Lung (tissue), 12 donors: ENCODE measurements around the gene CAPG. TPM values are rescaled to one million over a fixed set of nuclear protein-coding genes. Genes with fewer than 3 reads are reported as not detected.
A peak's percentile ranks its signal among the peaks of the same experiment; 100 is the strongest.

ENCODE experiments used
- ATAC-seq: fragments of 200-7000 bp; cut with Tn5 transposase; one replicate; pipeline ENCODE4 v1.9.1; 2020; ENCODE audit warnings: moderate number of reproducible peaks; ENCODE audit not compliant: insufficient read depth, low FRiP score
- DNase-seq, 3 donors: peaks; one replicate each; pipeline ENCODE4 v3.0.0-alpha.2; 2013 to 2017
- H3K27ac ChIP-seq, 2 donors: one replicate each; pipeline ENCODE4 v1.5.1; 2013; ENCODE audit warnings: mild to moderate bottlenecking in 2 of 2, moderate library complexity in 2 of 2, control low read depth in 1 of 2, inconsistent platforms in 1 of 2, low read depth in 1 of 2, low read length in 1 of 2
- H3K27me3 ChIP-seq, 3 donors: one replicate each; pipeline ENCODE4 v1.5.1; 2013; ENCODE audit warnings: low read length in 2 of 3; ENCODE audit not compliant: control insufficient read depth in 3 of 3, insufficient read depth in 3 of 3
- H3K36me3 ChIP-seq, 4 donors: one replicate each; pipeline ENCODE4 v1.5.1; 2013; ENCODE audit warnings: low read length in 4 of 4, mild to moderate bottlenecking in 1 of 4, moderate library complexity in 1 of 4; ENCODE audit not compliant: control insufficient read depth in 4 of 4, insufficient read depth in 4 of 4
- H3K4me1 ChIP-seq, 5 donors: one replicate each; pipeline ENCODE4 v1.5.1; 2013; ENCODE audit warnings: low read length in 5 of 5, mild to moderate bottlenecking in 2 of 5, moderate library complexity in 1 of 5; ENCODE audit not compliant: control insufficient read depth in 5 of 5, insufficient read depth in 5 of 5
- H3K4me3 ChIP-seq: one replicate; pipeline ENCODE4 v1.5.1; 2013; ENCODE audit warnings: mild to moderate bottlenecking, control low read depth, moderate library complexity
- H3K9ac ChIP-seq, 2 donors: one replicate each; pipeline ENCODE4 v1.5.1; 2013; ENCODE audit warnings: low read length in 2 of 2, control low read depth in 1 of 2; ENCODE audit not compliant: insufficient read depth in 1 of 2
- H3K9me3 ChIP-seq, 4 donors: one replicate each; pipeline ENCODE4 v1.5.1; 2013; ENCODE audit warnings: low read length in 3 of 4, mild to moderate bottlenecking in 1 of 4, moderate library complexity in 1 of 4; ENCODE audit not compliant: control insufficient read depth in 4 of 4, insufficient read depth in 3 of 4
- WGBS, 2 donors: extraction: QIAGEN DNeasy Blood & Tissue Kit; methylation state at CpG; one replicate each; pipeline ENCODE4 v1.1.7; 2013; 5-methylcytosine and 5-hydroxymethylcytosine counted together
- polyA plus RNA-seq, 2 donors: library from polyadenylated mRNA; stranded (reverse); fragments of 200-250 nt; gene quantifications; one replicate each; pipeline ENCODE4 v1.2.1, GENCODE V29; 2013
- total RNA-seq, 2 donors: library from RNA; depleted of rRNA in 1 of 2; stranded (reverse); fragments of >200 nt in 1 of 2; gene quantifications; one replicate each; pipeline ENCODE4 v1.2.1, GENCODE V29; 2014 to 2021
- TF ChIP-seq, protein P1 (sequence below): IDR thresholded peaks from 2 replicates; pipeline ENCODE4 v1.5.1; 2012; ENCODE audit warnings: mild to moderate bottlenecking; ENCODE audit errors: control extremely low read depth, extremely low read depth
- donor health status: control.
- donor health status: control.
- donor health status: Bipolar disorder and iron deficiency.
- donor health status: healthy.
- donor health status: DM: yes; HTN: yes; CAD: no.

The CAPG gene
- total and polyA plus RNA-seq, 4 donors, result 53.2 to 415 (median 390) TPM

DNA sequence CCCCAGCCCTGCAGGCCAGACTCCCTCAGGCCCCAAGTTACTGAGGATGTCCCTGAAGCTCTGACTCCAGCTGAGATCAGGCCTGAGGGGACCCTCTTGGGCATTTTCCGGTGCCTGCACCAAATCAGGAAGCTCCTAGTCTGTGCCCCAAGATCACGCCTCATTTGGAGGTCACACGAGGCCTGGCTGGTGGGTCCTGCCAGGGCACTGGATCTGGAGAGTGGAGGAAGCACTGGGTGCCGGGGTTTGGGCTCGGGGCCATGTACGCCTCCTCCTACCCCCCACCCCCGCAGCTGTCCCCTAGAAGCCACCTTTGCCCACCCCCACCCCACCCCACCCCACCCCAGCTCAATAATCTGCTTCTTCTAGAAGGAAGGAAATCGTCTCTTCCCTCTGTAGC lies 24.5 kb upstream of the CAPG start:
- H3K4me1 ChIP-seq, result peaks cover 0 to 42% (median 25%) of the 10 kb centered on the region in 5 donors

DNA sequence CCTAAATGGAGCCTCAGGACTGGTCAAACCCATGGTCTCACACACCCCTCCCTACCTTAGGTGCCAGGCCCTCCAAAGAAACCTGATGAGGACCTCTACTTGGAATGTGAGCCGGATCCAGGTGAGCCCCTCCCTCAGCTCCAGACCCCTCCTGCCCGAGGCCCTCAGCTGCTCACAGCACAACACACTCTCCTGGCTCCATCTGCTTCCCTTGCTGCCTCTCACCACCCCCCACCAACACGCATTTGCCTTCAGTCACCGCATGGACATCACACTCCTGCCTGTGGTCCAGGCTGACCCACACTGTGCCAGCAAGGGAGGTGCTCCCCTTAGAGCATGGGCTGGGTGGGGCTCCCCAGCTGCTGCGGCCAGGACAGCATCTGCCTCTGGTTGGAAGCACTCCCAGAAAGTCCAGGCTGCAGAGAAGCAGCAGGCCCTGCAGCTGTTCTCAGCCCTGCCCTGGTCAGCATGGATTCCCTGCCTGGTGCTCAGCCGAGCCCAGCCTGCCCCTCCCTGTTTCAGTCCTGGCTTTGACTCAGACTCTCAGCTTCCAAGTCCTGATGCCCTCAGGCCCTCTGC lies 23.4 kb upstream of the CAPG start:
- DNase-seq, result peak; percentile 92 to 94 (median 92)
- H3K27me3 ChIP-seq, result no peaks in the 10 kb centered on the region
- H3K27ac ChIP-seq, result peak overlapping the region; percentile 15 to 68
- peaks cover 0 to 39% (median 23%) of the 10 kb centered on the region in 5 donors for H3K4me1 ChIP-seq
- TF ChIP-seq, protein P1, sequence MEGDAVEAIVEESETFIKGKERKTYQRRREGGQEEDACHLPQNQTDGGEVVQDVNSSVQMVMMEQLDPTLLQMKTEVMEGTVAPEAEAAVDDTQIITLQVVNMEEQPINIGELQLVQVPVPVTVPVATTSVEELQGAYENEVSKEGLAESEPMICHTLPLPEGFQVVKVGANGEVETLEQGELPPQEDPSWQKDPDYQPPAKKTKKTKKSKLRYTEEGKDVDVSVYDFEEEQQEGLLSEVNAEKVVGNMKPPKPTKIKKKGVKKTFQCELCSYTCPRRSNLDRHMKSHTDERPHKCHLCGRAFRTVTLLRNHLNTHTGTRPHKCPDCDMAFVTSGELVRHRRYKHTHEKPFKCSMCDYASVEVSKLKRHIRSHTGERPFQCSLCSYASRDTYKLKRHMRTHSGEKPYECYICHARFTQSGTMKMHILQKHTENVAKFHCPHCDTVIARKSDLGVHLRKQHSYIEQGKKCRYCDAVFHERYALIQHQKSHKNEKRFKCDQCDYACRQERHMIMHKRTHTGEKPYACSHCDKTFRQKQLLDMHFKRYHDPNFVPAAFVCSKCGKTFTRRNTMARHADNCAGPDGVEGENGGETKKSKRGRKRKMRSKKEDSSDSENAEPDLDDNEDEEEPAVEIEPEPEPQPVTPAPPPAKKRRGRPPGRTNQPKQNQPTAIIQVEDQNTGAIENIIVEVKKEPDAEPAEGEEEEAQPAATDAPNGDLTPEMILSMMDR, result no peak
- no peaks in the 10 kb centered on the region for H3K9me3 ChIP-seq
- WGBS, 2 donors, result 61 to 79% methylated on average over 6 of the region's 6 CpGs
- H3K4me3 ChIP-seq, result no peak overlapping the region
- no peak overlapping the region for H3K9ac ChIP-seq
- no peaks in the 10 kb centered on the region for H3K36me3 ChIP-seq
- ATAC-seq, result peak; percentile 9

More for the DNA sequence above, 24.5 kb upstream of the CAPG start:
- TF ChIP-seq, protein P1, result no peak
- H3K9me3 ChIP-seq, result no peaks in the 10 kb centered on the region
- peak overlapping the region; percentile 9 to 68 for H3K27ac ChIP-seq
- H3K36me3 ChIP-seq, result no peaks in the 10 kb centered on the region
- no peaks in the 10 kb centered on the region for H3K27me3 ChIP-seq
- H3K4me3 ChIP-seq, result no peak overlapping the region
- DNase-seq, result no peak
- H3K9ac ChIP-seq, result no peak overlapping the region
- WGBS, 2 donors, result 43 to 62% methylated on average over 8 of the region's 8 CpGs
- no peak for ATAC-seq

DNA sequence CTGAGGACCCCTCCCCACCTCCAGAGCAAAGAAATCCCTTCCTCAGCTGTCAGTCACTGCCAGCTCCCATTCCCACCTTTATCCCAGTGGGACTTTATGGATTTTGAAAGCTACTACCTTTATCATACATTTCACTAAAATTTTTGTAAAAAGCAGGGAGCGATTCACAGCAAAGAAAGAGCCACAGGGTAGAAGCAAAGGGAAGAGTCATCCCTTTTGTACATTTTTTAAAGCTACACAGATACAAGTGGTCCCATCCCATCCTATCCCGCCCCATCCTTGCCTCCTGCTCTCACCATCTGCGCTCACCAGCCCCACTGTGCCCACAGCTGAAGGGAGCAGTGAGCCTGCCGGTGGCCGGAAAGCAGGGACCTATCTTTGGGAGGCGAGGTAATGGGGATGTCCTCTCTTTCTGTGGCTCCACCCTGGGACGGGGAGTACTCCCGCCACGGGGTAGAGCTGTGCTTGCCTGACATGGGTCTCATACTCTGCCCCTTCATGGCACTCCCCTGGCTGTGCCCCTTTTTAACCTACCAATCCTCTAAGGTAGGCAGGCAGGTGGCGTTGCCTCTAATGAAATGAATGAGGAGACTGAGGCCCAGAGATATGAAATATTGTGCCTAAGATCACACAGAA lies 21.5 kb upstream of the CAPG start:
- Histone ChIP-seq H3K9ac (no peak overlapping the region), H3K4me3 (no peak overlapping the region), H3K27me3 (no peaks in the 10 kb centered on the region), H3K36me3 (no peaks in the 10 kb centered on the region), H3K4me1 (peaks cover 0 to 26% (median 12%) of the 10 kb centered on the region in 5 donors), H3K27ac (no peak overlapping the region), H3K9me3 (no peaks in the 10 kb centered on the region)
- TF ChIP-seq, protein P1, result no peak
- ATAC-seq (no peak), DNase-seq (no peak)
- 87 to 89% methylated on average over 10 of the region's 10 CpGs for WGBS, 2 donors
